ENCODE results near the gene WDR4. TPM values are rescaled to one million over a fixed set of nuclear protein-coding genes. Genes with fewer than 3 reads are reported as not detected.

WDR4 gene
- total and polyA plus RNA-seq, 2 of the 13 experiments (the other 11 are each of a cell fraction or from before 2014, with no cell fraction given) = 11.3 to 14.4 TPM

DNA sequence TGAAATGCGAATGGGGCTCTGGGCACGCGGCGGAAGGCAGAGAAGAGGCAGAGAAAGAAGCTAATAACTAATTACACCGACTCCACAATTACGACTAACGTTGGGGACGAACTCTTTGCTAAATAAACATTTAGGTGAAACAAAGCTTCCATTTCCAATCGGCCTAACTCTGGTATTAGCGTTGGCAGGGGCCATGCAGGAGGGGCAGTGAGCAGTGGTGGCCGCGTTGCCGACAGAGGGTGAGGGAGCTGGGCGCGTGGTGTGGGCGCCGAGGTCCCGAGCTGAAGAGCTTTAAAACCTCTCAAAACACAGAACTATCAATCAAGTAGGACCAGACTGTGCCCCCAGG, 13.2 kb upstream of the WDR4 start (continued):
- TF ChIP-seq, protein P1, sequence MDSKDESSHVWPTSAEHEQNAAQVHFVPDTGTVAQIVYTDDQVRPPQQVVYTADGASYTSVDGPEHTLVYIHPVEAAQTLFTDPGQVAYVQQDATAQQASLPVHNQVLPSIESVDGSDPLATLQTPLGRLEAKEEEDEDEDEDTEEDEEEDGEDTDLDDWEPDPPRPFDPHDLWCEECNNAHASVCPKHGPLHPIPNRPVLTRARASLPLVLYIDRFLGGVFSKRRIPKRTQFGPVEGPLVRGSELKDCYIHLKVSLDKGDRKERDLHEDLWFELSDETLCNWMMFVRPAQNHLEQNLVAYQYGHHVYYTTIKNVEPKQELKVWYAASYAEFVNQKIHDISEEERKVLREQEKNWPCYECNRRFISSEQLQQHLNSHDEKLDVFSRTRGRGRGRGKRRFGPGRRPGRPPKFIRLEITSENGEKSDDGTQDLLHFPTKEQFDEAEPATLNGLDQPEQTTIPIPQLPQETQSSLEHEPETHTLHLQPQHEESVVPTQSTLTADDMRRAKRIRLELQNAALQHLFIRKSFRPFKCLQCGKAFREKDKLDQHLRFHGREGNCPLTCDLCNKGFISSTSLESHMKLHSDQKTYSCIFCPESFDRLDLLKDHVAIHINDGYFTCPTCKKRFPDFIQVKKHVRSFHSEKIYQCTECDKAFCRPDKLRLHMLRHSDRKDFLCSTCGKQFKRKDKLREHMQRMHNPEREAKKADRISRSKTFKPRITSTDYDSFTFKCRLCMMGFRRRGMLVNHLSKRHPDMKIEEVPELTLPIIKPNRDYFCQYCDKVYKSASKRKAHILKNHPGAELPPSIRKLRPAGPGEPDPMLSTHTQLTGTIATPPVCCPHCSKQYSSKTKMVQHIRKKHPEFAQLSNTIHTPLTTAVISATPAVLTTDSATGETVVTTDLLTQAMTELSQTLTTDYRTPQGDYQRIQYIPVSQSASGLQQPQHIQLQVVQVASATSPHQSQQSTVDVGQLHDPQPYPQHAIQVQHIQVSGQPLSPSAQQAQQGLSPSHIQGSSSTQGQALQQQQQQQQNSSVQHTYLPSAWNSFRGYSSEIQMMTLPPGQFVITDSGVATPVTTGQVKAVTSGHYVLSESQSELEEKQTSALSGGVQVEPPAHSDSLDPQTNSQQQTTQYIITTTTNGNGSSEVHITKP (CRISPR knock-in tag; IDR thresholded peaks at IDR 0.05; ENCODE audit: low read depth) = 0 out of 2 replicates have a peak, but pooled peaks have one; percentile 14
- TF ChIP-seq, protein P2, sequence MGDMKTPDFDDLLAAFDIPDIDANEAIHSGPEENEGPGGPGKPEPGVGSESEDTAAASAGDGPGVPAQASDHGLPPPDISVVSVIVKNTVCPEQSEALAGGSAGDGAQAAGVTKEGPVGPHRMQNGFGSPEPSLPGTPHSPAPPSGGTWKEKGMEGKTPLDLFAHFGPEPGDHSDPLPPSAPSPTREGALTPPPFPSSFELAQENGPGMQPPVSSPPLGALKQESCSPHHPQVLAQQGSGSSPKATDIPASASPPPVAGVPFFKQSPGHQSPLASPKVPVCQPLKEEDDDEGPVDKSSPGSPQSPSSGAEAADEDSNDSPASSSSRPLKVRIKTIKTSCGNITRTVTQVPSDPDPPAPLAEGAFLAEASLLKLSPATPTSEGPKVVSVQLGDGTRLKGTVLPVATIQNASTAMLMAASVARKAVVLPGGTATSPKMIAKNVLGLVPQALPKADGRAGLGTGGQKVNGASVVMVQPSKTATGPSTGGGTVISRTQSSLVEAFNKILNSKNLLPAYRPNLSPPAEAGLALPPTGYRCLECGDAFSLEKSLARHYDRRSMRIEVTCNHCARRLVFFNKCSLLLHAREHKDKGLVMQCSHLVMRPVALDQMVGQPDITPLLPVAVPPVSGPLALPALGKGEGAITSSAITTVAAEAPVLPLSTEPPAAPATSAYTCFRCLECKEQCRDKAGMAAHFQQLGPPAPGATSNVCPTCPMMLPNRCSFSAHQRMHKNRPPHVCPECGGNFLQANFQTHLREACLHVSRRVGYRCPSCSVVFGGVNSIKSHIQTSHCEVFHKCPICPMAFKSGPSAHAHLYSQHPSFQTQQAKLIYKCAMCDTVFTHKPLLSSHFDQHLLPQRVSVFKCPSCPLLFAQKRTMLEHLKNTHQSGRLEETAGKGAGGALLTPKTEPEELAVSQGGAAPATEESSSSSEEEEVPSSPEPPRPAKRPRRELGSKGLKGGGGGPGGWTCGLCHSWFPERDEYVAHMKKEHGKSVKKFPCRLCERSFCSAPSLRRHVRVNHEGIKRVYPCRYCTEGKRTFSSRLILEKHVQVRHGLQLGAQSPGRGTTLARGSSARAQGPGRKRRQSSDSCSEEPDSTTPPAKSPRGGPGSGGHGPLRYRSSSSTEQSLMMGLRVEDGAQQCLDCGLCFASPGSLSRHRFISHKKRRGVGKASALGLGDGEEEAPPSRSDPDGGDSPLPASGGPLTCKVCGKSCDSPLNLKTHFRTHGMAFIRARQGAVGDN (CRISPR knock-in tag; IDR thresholded peaks at IDR 0.05) = no peak; the same call in 1 of the 2 replicates
- TF ChIP-seq ZNF343 (CRISPR knock-in tag; IDR thresholded peaks at IDR 0.05) (no peak), ZSCAN25 (CRISPR knock-in tag; IDR thresholded peaks at IDR 0.05) (no peak), FOXK2 (IDR thresholded peaks at IDR 0.05) (no peak), POLR2A (IDR thresholded peaks at IDR 0.05; ENCODE audit: insufficient read depth in 1 of 2, low read depth in 2 of 2, low read length in 2 of 2) (no peak), ZNF20 (CRISPR knock-in tag; IDR thresholded peaks at IDR 0.05) (no peak), ZNF792 (CRISPR knock-in tag; IDR thresholded peaks at IDR 0.05) (no peak), SIN3A (IDR thresholded peaks at IDR 0.05; ENCODE audit: borderline replicate concordance, low read depth, low read length) (no peak; the same call in 1 of the 2 replicates), GATA4 (IDR thresholded peaks at IDR 0.05; ENCODE audit: borderline replicate concordance, low read depth) (no peak), ERF (CRISPR knock-in tag; IDR thresholded peaks at IDR 0.05) (no peak), STAG1 (CRISPR knock-in tag; IDR thresholded peaks at IDR 0.05) (no peak), CAMTA2 (CRISPR knock-in tag; IDR thresholded peaks at IDR 0.05; ENCODE audit: borderline replicate concordance) (no peak), SMARCE1 (IDR thresholded peaks at IDR 0.05; ENCODE audit: borderline replicate concordance) (no peak), ZNF775 (CRISPR knock-in tag; IDR thresholded peaks at IDR 0.05; ENCODE audit: borderline replicate concordance) (no peak), ONECUT2 (CRISPR knock-in tag; IDR thresholded peaks at IDR 0.05) (no peak), RARG (CRISPR knock-in tag; IDR thresholded peaks at IDR 0.05; ENCODE audit: low read depth) (no peak), RFX1 (IDR thresholded peaks at IDR 0.05) (no peak), ZNF24 (IDR thresholded peaks at IDR 0.05) (no peak), E2F1 (CRISPR knock-in tag; IDR thresholded peaks at IDR 0.05) (no peak), ZNF446 (CRISPR knock-in tag; IDR thresholded peaks at IDR 0.05) (peak; percentile 87)
- TF ChIP-seq, protein P3, sequence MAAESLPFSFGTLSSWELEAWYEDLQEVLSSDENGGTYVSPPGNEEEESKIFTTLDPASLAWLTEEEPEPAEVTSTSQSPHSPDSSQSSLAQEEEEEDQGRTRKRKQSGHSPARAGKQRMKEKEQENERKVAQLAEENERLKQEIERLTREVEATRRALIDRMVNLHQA (CRISPR knock-in tag; IDR thresholded peaks at IDR 0.05) = no peak
- TF ChIP-seq, protein P4, sequence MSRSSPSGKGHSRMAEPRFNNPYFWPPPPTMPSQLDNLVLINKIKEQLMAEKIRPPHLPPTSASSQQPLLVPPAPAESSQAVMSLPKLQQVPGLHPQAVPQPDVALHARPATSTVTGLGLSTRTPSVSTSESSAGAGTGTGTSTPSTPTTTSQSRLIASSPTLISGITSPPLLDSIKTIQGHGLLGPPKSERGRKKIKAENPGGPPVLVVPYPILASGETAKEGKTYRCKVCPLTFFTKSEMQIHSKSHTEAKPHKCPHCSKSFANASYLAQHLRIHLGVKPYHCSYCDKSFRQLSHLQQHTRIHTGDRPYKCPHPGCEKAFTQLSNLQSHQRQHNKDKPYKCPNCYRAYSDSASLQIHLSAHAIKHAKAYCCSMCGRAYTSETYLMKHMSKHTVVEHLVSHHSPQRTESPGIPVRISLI (CRISPR knock-in tag; IDR thresholded peaks at IDR 0.05; ENCODE audit: borderline replicate concordance) = no peak

All from HepG2 (cell line).